Activated CD8-positive, alpha-beta memory T cell treated with anti-CD3 and anti-CD28 coated beads for 1 hour (primary cell): ENCODE data around the gene EHF.

ENCODE experiments used
- DNase-seq, 2 donors: peaks; one replicate each; pipeline ENCODE4 v3.0.0-alpha.2; 2020; ENCODE audit warnings: low read depth in 1 of 2; ENCODE audit errors: extremely low read depth in 1 of 2

EHF gene

GRCh38 chr11:34643311-34643710 lies 22.4 kb downstream of the EHF start:
- no peak for DNase-seq

GRCh38 chr11:34643846-34644245 lies 23.0 kb downstream of the EHF start:
- no peak for DNase-seq

- no peak for DNase-seq
Observed at GRCh38 chr11:34644669-34645406, 23.9 kb downstream of the EHF start.

DNA sequence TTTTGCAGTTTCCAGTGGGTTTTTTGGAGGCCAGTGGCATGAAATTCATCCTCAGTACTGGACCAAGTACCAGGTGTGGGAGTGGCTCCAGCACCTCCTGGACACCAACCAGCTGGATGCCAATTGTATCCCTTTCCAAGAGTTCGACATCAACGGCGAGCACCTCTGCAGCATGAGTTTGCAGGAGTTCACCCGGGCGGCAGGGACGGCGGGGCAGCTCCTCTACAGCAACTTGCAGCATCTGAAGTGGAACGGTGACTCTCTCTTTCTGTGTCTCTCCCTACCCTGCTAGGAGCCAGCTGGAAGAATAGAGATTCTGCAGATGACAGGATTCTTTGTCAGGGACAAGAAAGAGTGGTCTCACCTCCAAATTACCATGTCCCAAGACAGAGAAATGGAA lies 25.5 kb downstream of the EHF start:
- DNase-seq = no peak

DNA sequence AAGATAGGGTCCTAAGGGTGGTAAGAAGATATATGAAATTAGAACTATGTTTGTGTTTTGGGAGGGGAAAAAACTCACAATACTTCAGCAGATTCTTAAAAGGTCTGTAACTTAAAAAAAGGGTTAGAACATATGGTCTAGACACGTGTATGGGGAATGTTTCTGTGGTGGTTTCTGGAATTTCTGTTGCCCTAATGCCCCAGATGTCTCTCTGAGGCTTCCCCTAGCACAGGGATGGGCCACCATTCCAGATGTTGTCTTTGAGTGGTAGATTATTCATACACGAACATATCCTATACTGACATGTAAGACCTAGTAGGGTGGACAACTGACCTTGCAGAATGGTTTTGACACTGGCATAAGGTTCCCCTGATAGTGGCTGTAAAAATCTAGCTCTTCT lies 26.2 kb downstream of the EHF start:
- DNase-seq = no peak

GRCh38 chr11:34647532-34647931 lies 26.6 kb downstream of the EHF start:
- no peak for DNase-seq

DNA sequence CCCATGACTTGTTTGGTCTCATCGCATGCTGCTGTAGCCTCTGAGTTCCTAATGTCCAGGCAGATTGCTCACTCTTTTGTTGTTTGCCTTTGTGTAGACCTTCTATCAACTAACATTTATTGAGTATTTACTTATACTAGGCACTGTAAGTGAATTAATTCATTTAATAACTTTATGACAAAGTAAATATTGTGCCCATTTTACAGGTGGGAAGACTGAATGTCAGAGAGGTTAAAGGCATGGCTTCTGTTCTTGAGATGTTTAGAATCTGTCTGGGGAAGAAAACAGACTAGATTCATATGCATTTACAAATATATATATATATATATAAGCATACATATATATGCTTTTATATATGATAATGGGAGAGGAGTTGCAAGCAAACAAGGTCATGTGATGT lies 27.1 kb downstream of the EHF start:
- no peak for DNase-seq

GRCh38 chr11:34649597-34649996 lies 28.7 kb downstream of the EHF start:
- DNase-seq = no peak

- peak; percentile 35 to 44 for DNase-seq
Observed at GRCh38 chr11:34650528-34650927, 29.6 kb downstream of the EHF start.

DNA sequence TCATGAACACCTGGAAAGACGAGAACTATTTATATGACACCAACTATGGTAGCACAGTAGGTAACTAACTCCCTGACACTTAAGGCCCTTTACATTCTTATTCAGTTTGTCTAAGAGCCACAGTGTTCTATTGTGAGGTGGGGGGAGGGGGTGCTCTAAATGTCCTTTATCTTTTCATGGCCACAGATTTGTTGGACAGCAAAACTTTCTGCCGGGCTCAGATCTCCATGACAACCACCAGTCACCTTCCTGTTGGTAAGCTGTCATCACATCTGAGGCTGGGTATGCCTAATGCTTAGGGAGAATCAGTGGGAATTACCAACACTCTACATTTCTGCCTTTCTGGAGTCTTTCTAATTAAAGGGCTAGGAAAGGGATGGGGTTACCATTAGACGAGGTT lies 30.7 kb downstream of the EHF start:
- DNase-seq = no peak

DNA sequence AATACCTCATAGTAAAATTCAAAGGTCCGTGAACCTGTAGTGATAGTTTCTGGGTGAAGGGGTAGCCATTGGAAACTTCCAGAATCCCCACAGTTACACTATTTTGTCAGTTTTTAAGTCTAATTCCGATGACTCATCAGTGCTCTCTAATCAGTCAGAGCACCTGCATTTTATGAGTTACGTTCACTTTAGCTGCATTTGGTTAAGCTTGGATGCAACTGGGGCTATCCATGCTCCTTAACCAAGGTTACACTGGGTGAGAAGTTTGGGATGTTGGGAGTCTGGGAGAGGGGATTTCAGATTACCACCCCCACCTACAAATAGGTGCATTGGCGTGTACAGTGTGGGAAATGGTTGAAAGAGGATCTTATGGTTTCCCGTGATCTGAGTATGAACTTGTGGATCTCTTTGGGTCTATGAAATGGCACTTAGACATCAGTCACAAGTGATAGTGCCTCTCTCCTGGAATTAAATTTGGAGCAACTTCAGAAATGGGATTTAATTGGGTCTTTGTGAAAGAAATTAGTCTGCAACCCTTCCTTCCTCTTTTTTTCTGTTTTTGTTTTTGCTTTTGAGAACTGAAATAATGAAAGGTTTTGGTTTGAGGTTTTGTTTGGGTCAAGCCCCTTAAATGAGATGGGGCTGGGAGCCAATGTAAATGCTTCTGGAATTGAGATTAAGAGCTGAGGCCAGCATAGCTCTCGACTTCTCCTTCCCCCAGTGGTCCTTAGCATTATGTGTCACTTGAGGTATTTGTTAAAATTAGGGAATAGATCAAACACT lies 31.5 kb downstream of the EHF start:
- no peak for DNase-seq

- no peak for DNase-seq
Observed at GRCh38 chr11:34653031-34653430, 32.1 kb downstream of the EHF start.

- no peak for DNase-seq
Observed at GRCh38 chr11:34653851-34654482, 33.1 kb downstream of the EHF start.

DNA sequence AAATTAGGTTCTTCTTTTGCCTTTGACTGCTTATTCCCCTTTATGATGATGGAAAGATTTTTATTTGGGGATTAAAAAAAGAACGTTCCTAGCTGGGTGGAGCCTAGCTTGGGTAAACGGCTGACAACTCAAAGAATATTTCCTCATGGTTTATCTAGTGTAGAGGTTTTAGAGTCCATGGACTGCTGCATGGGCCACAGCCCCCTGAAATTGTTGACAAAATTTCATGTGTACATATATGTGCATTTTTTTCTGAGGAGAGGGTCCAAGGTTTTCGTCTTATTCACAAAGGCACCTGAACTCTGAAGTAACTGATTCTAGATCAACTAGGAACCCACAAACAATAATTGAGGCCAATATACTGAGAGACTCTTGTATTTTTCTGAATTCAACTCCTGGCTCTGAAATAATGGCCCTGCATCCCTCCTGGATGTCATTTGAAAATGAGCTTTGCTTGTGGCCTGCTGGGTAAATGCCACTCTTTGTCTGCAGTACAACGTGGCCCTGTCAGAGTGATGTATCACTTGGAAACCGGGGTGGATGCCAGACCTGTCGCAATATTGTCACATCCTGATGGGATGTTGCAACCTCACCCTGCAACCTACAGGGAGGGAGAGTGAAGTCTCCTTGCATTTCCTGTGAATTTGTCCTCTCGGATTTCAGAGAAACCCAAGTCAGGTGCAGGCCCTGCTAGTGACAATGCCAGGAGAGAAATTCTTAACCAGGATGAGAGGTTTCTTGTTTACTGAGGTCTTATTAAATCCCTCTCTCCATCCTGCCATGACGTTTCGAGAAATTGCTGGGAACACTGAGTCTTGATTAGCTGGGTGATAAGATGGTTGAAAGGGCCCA lies 33.8 kb downstream of the EHF start:
- DNase-seq = no peak

GRCh38 chr11:34655335-34656008 lies 34.6 kb downstream of the EHF start:
- DNase-seq = no peak

DNA sequence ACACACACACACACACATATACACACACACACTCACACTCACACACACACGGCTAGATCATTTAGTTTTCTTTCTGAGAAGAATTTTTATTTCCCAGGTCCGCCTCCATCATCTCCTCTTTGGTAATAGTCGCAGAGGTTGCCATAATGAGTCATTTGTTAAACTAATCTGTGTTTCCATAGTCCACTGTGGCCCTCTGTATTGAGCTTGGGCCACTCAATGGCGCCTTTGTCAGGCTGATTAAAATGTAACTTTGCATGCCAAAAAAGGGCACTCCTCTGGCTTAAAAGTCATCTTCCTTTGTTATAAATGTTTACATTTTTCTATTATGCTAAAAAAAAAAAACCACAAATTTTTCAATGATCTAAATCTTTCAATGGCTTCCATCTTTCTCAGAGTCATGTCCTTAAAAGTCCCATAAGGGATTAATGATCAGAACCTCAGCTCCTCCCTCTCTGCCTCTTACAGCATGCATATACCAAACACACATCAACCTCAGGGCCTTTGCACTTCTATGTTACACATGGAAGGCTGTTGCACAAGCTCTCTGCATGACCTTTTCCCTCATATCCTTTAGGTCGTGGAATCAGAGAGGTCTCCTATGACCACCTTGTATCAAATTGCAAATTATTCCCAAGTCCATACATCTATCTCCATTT lies 35.3 kb downstream of the EHF start:
- no peak for DNase-seq

- no peak for DNase-seq
Observed at GRCh38 chr11:34658071-34659015, 37.5 kb downstream of the EHF start.

DNA sequence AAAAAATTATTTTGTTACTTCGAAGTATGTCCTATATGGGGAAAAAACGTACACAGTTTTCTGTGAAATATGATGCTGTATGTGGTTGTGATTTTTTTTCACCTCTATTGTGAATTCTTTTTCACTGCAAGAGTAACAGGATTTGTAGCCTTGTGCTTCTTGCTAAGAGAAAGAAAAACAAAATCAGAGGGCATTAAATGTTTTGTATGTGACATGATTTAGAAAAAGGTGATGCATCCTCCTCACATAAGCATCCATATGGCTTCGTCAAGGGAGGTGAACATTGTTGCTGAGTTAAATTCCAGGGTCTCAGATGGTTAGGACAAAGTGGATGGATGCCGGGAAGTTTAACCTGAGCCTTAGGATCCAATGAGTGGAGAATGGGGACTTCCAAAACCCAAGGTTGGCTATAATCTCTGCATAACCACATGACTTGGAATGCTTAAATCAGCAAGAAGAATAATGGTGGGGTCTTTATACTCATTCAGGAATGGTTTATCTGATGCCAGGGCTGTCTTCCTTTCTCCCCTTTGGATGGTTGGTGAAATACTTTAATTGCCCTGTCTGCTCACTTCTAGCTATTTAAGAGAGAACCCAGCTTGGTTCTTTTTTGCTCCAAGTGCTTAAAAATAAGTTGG lies 38.3 kb downstream of the EHF start:
- DNase-seq = no peak
